GM23338 (cell line): ENCODE measurements around the gene DRC3. TPM values are rescaled to one million over a fixed set of nuclear protein-coding genes. Genes with fewer than 3 reads are reported as not detected.

Experiments used
- ATAC-seq: fragments of 200-7000 bp; cut with Tn5 transposase; 3 replicates; pipeline ENCODE4 v1.9.1; 2020
- DNase-seq: peaks from one replicate; pipeline ENCODE4 v3.0.0-alpha.2; 2015; ENCODE audit warnings: low spot score
- H2AFZ ChIP-seq: fragments of 200-600 bp; sonication (generic); 2 replicates; pipeline ENCODE4 v1.8.0; 2016; ENCODE audit warnings: antibody characterized with exemption, mild to moderate bottlenecking, moderate library complexity
- H3F3A ChIP-seq: fragments of 200-600 bp; sonication (generic); replicated peaks from 2 replicates; pipeline ENCODE4 v1.8.0; 2017; ENCODE audit warnings: antibody characterized with exemption, mixed run types, low read depth
- H3K27ac ChIP-seq: fragments of 200-600 bp; sonication (generic); 2 replicates; pipeline ENCODE4 v1.6.1; 2016; ENCODE audit warnings: low read depth
- H3K27me3 ChIP-seq: fragments of 200-600 bp; sonication (generic); 2 replicates; pipeline ENCODE4 v1.8.0; 2016; ENCODE audit warnings: mild to moderate bottlenecking, mixed run types, moderate library complexity; ENCODE audit not compliant: insufficient read depth
- H3K36me3 ChIP-seq: fragments of 200-600 bp; sonication (generic); 2 replicates; pipeline ENCODE4 v1.8.0; 2016; ENCODE audit warnings: mild to moderate bottlenecking; ENCODE audit not compliant: insufficient read depth
- H3K4me1 ChIP-seq: fragments of 200-600 bp; sonication (generic); 2 replicates; pipeline ENCODE4 v1.8.0; 2016; ENCODE audit warnings: mild to moderate bottlenecking, moderate library complexity; ENCODE audit not compliant: insufficient read depth
- H3K4me2 ChIP-seq: fragments of 200-600 bp; sonication (generic); 2 replicates; pipeline ENCODE4 v1.7.1; 2017; ENCODE audit warnings: mixed run types
- H3K4me3 ChIP-seq: fragments of 200-600 bp; sonication (generic); 2 replicates; pipeline ENCODE4 v1.6.1; 2016; ENCODE audit warnings: mixed run types
- H3K79me2 ChIP-seq: fragments of 200-600 bp; sonication (generic); replicated peaks from 2 replicates; pipeline ENCODE4 v1.8.0; 2017; ENCODE audit warnings: mild to moderate bottlenecking; ENCODE audit not compliant: insufficient read depth
- H3K9me2 ChIP-seq: fragments of 200-600 bp; sonication (generic); 2 replicates; pipeline ENCODE4 v1.8.0; 2017; ENCODE audit not compliant: insufficient read depth
- H4K20me1 ChIP-seq: fragments of 200-600 bp; sonication (generic); replicated peaks from 2 replicates; pipeline ENCODE4 v1.8.0; 2017; ENCODE audit warnings: mild to moderate bottlenecking; ENCODE audit not compliant: insufficient read depth
- H3K27ac Mint-ChIP-seq: 2 replicates; pipeline ENCODE4 v1.8.0; 2020; ENCODE audit warnings: inconsistent platforms, mild to moderate bottlenecking, moderate library complexity, mixed read lengths
- H3K27me3 Mint-ChIP-seq: 3 replicates; pipeline ENCODE4 v1.8.0; 2022; ENCODE audit warnings: low read depth, mild to moderate bottlenecking, moderate library complexity, mixed read lengths, inconsistent platforms; ENCODE audit not compliant: insufficient read depth, poor library complexity
- H3K36me3 Mint-ChIP-seq: 3 replicates; pipeline ENCODE4 v1.8.0; 2021; ENCODE audit warnings: low read depth, mild to moderate bottlenecking, inconsistent platforms, moderate library complexity, mixed read lengths
- H3K4me1 Mint-ChIP-seq: 3 replicates; pipeline ENCODE4 v1.8.0; 2020; ENCODE audit warnings: mild to moderate bottlenecking, inconsistent platforms, mixed read lengths
- H3K4me3 Mint-ChIP-seq: 3 replicates; pipeline ENCODE4 v1.8.0; 2021; ENCODE audit warnings: moderate library complexity, mild to moderate bottlenecking, inconsistent platforms, mixed read lengths
- H3K9me3 Mint-ChIP-seq: 3 replicates; pipeline ENCODE4 v1.8.0; 2020; ENCODE audit warnings: moderate library complexity, mild to moderate bottlenecking, inconsistent platforms, mixed read lengths
- CREB1 ChIP-seq: fragments of 250-450 bp; sonication (Bioruptor Pico); IDR thresholded peaks from 2 replicates; pipeline ENCODE4 v1.5.0; 2020; ENCODE audit warnings: low read depth, mild to moderate bottlenecking, moderate library complexity
- EZH2 ChIP-seq: fragments of 200-600 bp; sonication (generic); IDR thresholded peaks from one replicate; pipeline ENCODE4 v1.8.0; 2017; ENCODE audit warnings: antibody characterized with exemption, mild to moderate bottlenecking, low read depth; ENCODE audit not compliant: unreplicated experiment
- EZH2phosphoT487 ChIP-seq: fragments of 200-600 bp; sonication (generic); IDR thresholded peaks from one replicate; pipeline ENCODE4 v1.8.1; 2018; ENCODE audit warnings: antibody characterized with exemption; ENCODE audit not compliant: unreplicated experiment
- JUNB ChIP-seq: IDR thresholded peaks from one replicate; pipeline ENCODE4 v1.6.1; 2016; ENCODE audit warnings: antibody characterized with exemption; ENCODE audit not compliant: unreplicated experiment
- POLR2AphosphoS5 ChIP-seq: IDR thresholded peaks from 2 replicates; pipeline ENCODE4 v1.6.1; 2016; ENCODE audit warnings: antibody characterized with exemption, low read depth
- REST ChIP-seq: IDR thresholded peaks from one replicate; pipeline ENCODE4 v1.6.1; 2018; ENCODE audit warnings: antibody characterized with exemption; ENCODE audit not compliant: unreplicated experiment
- STAT1 ChIP-seq: IDR thresholded peaks from one replicate; pipeline ENCODE4 v1.6.1; 2016; ENCODE audit warnings: antibody characterized with exemption; ENCODE audit not compliant: unreplicated experiment
- ZNF462 ChIP-seq: fragments of 250-450 bp; sonication (Bioruptor Pico); IDR thresholded peaks from 2 replicates; pipeline ENCODE4 v1.5.0; 2020; ENCODE audit warnings: mild to moderate bottlenecking, moderate library complexity
- polyA plus RNA-seq: library from polyadenylated mRNA; unstranded; fragments of >200 nt; fragmentation: Nextera tagmentation; extraction: Ambion mirVana; gene quantifications from 2 replicates; pipeline ENCODE4 v1.2.1, GENCODE V29; 2016
- total RNA-seq: library from RNA; depleted of rRNA; stranded (reverse); fragments of >200 nt; shearing (Covaris generic); gene quantifications from 2 replicates; pipeline ENCODE4 v1.2.3, GENCODE V29; 2014
- TF ChIP-seq, protein P1 (sequence below): IDR thresholded peaks from 2 replicates; pipeline ENCODE4 v1.6.1; 2016; ENCODE audit warnings: antibody characterized with exemption

DRC3 gene
- total and polyA plus RNA-seq, 2 experiments from 2014 or later, result 1.1 TPM; not detected in 1

DNA sequence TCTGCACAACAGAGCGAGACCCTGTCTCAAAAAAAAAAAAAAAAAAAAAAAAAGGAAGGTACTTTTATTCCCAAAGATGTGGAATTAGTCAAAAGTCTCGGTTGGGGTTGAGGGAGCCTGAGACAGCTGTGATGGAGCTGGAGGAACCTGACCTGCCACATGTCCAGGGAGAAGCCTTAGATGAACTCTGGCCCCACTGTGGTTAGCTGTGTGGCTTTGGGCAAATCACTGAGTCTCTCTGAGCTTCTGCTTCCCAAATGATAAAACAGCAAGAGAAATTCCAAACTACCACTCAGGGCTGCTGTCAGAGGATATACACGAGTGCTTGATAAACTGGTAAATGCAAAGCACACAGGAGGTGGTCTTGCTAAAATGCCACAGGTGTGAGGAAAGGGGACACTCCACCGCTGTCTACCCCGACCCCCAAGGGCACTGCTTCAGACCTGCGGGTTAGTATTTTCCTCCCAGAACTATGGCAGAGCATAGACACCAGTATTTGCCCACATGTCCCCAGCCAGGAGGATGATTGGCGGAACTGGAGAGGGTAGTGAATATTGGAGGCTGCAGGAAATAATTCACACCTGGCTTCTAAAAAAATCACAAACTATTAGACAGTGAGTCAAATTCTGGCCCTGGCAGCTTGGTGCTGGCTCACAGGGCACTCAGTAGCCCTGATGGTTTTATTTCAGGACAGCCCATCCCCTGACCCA lies 14.7 kb downstream of the DRC3 start:
- H3K4me2 ChIP-seq, result no peak overlapping the region
- H3K36me3 ChIP-seq, result no peaks in the 10 kb centered on the region
- Mint-ChIP-seq H3K4me1 (no peaks in the 10 kb centered on the region; the same call in 2 of the 3 replicates), H3K36me3 (no peaks in the 10 kb centered on the region), H3K27me3 (peaks cover 2% of the 10 kb centered on the region), H3K4me3 (no peak overlapping the region), H3K9me3 (no peaks in the 10 kb centered on the region), H3K27ac (no peak overlapping the region)
- H3K79me2 ChIP-seq, result no peaks in the 10 kb centered on the region
- H3K27ac ChIP-seq, result no peak overlapping the region
- no peaks in the 10 kb centered on the region for H3K4me1 ChIP-seq
- H3K27me3 ChIP-seq, result no peaks in the 10 kb centered on the region
- H3F3A ChIP-seq, result no peaks in the 10 kb centered on the region
- H4K20me1 ChIP-seq, result no peaks in the 10 kb centered on the region
- DNase-seq (no peak), ATAC-seq (no peak)
- H3K4me3 ChIP-seq, result no peak overlapping the region
- no peak overlapping the region for H2AFZ ChIP-seq
- H3K9me2 ChIP-seq, result no peaks in the 10 kb centered on the region
- TF ChIP-seq EZH2 (no peak), POLR2AphosphoS5 (no peak)

DNA sequence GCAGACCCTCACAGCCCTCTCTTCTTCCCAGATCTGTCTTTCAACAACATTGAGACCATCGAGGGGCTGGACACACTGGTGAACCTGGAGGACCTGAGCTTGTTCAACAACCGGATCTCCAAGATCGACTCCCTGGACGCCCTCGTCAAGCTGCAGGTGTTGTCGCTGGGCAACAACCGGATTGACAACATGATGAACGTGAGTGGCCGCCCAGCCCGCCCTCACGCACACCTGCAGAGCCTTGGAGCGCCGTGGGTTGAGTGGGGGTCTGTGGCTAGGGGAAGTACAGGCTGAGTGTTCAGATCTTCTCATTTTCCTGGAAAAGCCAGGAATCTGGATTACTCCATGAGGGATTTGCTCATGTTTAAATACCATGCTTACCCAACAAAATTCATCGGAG lies 15.2 kb downstream of the DRC3 start:
- Mint-ChIP-seq H3K4me1 (no peaks in the 10 kb centered on the region; the same call in 2 of the 3 replicates), H3K36me3 (no peaks in the 10 kb centered on the region), H3K9me3 (no peaks in the 10 kb centered on the region), H3K4me3 (no peak overlapping the region), H3K27me3 (peaks cover 2% of the 10 kb centered on the region), H3K27ac (no peak overlapping the region)
- H3K36me3 ChIP-seq, result no peaks in the 10 kb centered on the region
- no peak overlapping the region for H3K4me2 ChIP-seq
- no peak for ATAC-seq
- H3F3A ChIP-seq, result no peaks in the 10 kb centered on the region
- no peaks in the 10 kb centered on the region for H3K9me2 ChIP-seq
- no peaks in the 10 kb centered on the region for H3K27me3 ChIP-seq
- H3K4me1 ChIP-seq, result no peaks in the 10 kb centered on the region
- no peak for DNase-seq
- no peaks in the 10 kb centered on the region for H3K79me2 ChIP-seq
- no peaks in the 10 kb centered on the region for H4K20me1 ChIP-seq
- no peak overlapping the region for H2AFZ ChIP-seq
- no peak overlapping the region for H3K27ac ChIP-seq
- no peak overlapping the region for H3K4me3 ChIP-seq
- TF ChIP-seq ZNF462 (CRISPR knock-in tag) (no peak), POLR2AphosphoS5 (no peak), CREB1 (no peak), STAT1 (no peak), REST (no peak), JUNB (no peak), EZH2 (no peak), EZH2phosphoT487 (no peak)
- TF ChIP-seq, protein P1, sequence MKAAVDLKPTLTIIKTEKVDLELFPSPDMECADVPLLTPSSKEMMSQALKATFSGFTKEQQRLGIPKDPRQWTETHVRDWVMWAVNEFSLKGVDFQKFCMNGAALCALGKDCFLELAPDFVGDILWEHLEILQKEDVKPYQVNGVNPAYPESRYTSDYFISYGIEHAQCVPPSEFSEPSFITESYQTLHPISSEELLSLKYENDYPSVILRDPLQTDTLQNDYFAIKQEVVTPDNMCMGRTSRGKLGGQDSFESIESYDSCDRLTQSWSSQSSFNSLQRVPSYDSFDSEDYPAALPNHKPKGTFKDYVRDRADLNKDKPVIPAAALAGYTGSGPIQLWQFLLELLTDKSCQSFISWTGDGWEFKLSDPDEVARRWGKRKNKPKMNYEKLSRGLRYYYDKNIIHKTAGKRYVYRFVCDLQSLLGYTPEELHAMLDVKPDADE, result no peak
